ENCODE results near the gene ZNF385D. TPM values are rescaled to one million over a fixed set of nuclear protein-coding genes. Genes with fewer than 3 reads are reported as not detected.

Gene ZNF385D
- polyA plus RNA-seq, 1 of the 3 experiments (the other 2 are of a cell fraction), result 1.8 TPM

DNA sequence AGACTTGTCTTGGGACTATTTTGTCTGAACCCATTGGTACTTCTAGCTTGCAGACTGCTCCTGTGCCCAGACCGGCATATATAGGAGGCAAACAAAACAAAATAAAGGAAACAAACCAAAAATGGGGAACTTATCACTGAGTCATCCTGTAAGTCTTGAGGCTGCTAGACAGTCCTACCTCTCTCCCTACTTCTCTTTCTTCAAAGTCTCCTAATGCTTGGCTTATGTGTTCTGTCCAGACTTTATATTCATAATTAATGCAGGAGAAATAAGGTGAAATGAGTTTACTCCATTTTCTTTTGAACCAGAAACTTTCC, 266.2 kb downstream of the ZNF385D start:
- Histone ChIP-seq H3K4me3 (ENCODE audit: low read depth in 2 of 2, low read length in 1 of 2) (no peak overlapping the region), H3K27me3 (ENCODE audit: insufficient read depth) (no peaks in the 10 kb centered on the region), H3K79me2 (ENCODE audit: insufficient read depth) (no peaks in the 10 kb centered on the region), H2AFZ (ENCODE audit: low read depth) (no peak overlapping the region), H3K4me2 (no peak overlapping the region), H3K36me3 (replicated peaks in 1 of 2; ENCODE audit: control insufficient read depth in 1 of 2, insufficient read depth in 2 of 2, low read length in 1 of 2) (no peaks in the 10 kb centered on the region), H3F3A (replicated peaks; ENCODE audit: insufficient read depth) (no peaks in the 10 kb centered on the region), H3K9me3 (no peaks in the 10 kb centered on the region), H3K9me2 (no peaks in the 10 kb centered on the region), H3K27ac (ENCODE audit: low read depth in 2 of 2, low read length in 1 of 2) (no peak overlapping the region), H3K9ac (no peak overlapping the region), H3K4me1 (ENCODE audit: control insufficient read depth in 1 of 2, insufficient read depth in 2 of 2, low read depth in 1 of 2, low read length in 1 of 2) (peaks cover 0 to 3% of the 10 kb centered on the region in 2 experiments; a peak in 1 of 4 replicates), H4K20me1 (ENCODE audit: insufficient read depth) (no peaks in the 10 kb centered on the region)
- TF ChIP-seq FOSL2 (IDR thresholded peaks at IDR 0.05; ENCODE audit: borderline replicate concordance, low read depth) (no peak), GATA2 (CRISPR knock-in tag; IDR thresholded peaks at IDR 0.05) (no peak), SIN3A (IDR thresholded peaks at IDR 0.05; ENCODE audit: borderline replicate concordance, low read depth, low read length) (no peak), RFX5 (IDR thresholded peaks at IDR 0.05; ENCODE audit: low read length) (no peak), MEF2A (IDR thresholded peaks at IDR 0.05; ENCODE audit: borderline replicate concordance, low read depth) (no peak), RCOR1 (IDR thresholded peaks at IDR 0.05; ENCODE audit: low read length) (no peak)
- TF ChIP-seq, protein P1, sequence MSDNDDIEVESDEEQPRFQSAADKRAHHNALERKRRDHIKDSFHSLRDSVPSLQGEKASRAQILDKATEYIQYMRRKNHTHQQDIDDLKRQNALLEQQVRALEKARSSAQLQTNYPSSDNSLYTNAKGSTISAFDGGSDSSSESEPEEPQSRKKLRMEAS (IDR thresholded peaks at IDR 0.05; ENCODE audit: low read depth), result no peak
- TF ChIP-seq, protein P2, sequence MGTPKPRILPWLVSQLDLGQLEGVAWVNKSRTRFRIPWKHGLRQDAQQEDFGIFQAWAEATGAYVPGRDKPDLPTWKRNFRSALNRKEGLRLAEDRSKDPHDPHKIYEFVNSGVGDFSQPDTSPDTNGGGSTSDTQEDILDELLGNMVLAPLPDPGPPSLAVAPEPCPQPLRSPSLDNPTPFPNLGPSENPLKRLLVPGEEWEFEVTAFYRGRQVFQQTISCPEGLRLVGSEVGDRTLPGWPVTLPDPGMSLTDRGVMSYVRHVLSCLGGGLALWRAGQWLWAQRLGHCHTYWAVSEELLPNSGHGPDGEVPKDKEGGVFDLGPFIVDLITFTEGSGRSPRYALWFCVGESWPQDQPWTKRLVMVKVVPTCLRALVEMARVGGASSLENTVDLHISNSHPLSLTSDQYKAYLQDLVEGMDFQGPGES (IDR thresholded peaks at IDR 0.05; ENCODE audit: low read depth, low read length), result no peak
- TF ChIP-seq, protein P3, sequence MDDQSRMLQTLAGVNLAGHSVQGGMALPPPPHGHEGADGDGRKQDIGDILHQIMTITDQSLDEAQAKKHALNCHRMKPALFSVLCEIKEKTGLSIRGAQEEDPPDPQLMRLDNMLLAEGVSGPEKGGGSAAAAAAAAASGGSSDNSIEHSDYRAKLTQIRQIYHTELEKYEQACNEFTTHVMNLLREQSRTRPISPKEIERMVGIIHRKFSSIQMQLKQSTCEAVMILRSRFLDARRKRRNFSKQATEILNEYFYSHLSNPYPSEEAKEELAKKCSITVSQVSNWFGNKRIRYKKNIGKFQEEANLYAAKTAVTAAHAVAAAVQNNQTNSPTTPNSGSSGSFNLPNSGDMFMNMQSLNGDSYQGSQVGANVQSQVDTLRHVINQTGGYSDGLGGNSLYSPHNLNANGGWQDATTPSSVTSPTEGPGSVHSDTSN (IDR thresholded peaks at IDR 0.05), result no peak
- TF ChIP-seq, protein P4, sequence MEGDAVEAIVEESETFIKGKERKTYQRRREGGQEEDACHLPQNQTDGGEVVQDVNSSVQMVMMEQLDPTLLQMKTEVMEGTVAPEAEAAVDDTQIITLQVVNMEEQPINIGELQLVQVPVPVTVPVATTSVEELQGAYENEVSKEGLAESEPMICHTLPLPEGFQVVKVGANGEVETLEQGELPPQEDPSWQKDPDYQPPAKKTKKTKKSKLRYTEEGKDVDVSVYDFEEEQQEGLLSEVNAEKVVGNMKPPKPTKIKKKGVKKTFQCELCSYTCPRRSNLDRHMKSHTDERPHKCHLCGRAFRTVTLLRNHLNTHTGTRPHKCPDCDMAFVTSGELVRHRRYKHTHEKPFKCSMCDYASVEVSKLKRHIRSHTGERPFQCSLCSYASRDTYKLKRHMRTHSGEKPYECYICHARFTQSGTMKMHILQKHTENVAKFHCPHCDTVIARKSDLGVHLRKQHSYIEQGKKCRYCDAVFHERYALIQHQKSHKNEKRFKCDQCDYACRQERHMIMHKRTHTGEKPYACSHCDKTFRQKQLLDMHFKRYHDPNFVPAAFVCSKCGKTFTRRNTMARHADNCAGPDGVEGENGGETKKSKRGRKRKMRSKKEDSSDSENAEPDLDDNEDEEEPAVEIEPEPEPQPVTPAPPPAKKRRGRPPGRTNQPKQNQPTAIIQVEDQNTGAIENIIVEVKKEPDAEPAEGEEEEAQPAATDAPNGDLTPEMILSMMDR (IDR thresholded peaks at IDR 0.05), result no peak
- TF ChIP-seq, protein P5, sequence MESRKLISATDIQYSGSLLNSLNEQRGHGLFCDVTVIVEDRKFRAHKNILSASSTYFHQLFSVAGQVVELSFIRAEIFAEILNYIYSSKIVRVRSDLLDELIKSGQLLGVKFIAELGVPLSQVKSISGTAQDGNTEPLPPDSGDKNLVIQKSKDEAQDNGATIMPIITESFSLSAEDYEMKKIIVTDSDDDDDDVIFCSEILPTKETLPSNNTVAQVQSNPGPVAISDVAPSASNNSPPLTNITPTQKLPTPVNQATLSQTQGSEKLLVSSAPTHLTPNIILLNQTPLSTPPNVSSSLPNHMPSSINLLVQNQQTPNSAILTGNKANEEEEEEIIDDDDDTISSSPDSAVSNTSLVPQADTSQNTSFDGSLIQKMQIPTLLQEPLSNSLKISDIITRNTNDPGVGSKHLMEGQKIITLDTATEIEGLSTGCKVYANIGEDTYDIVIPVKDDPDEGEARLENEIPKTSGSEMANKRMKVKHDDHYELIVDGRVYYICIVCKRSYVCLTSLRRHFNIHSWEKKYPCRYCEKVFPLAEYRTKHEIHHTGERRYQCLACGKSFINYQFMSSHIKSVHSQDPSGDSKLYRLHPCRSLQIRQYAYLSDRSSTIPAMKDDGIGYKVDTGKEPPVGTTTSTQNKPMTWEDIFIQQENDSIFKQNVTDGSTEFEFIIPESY (IDR thresholded peaks at IDR 0.05; ENCODE audit: borderline replicate concordance, low read depth), result no peak
- ChIA-PET CTCF (interaction anchor here (0.7 to 2.2 kb wide), 12 partner anchors 9 to 1143 kb away, joined by 3 to 11 read pairs (median 3); no protein-coding TSS in a partner anchor), POLR2A (no interaction called here)
- DNase-seq, result no peak
- WGBS (ENCODE audit: low lambda C conversion rate), result 80% methylated on average over 1 of the region's 1 CpG

Data from SK-N-SH (cell line).